Sciatic nerve (tissue), 2 donors: ENCODE measurements around the gene LTK. TPM values are rescaled to one million over a fixed set of nuclear protein-coding genes. Genes with fewer than 3 reads are reported as not detected.
"Not testable (repeated sequence)": the region's sequence is repeated elsewhere in the genome, so short reads cannot be mapped to it uniquely, and the experiment has no call there.

Source experiments
- ATAC-seq: fragments of 200-7000 bp; cut with Tn5 transposase; one replicate; pipeline ENCODE4 v1.9.1; 2020; ENCODE audit warnings: mild to moderate bottlenecking, moderate library complexity
- DNase-seq: peaks from one replicate; pipeline ENCODE4 v3.0.0-alpha.2; 2020; ENCODE audit warnings: low spot score
- intact Hi-C: fragments of 100-400 bp; cut with DNase I; formaldehyde crosslinking; loops from one replicate; pipeline ENCODE4 v1.14.2; 2022
- total RNA-seq: library from RNA; stranded (reverse); fragmentation: NEBNext Ultra II Directional; extraction: Animal tissue kit (Norgen Biotek cat#: 25700); gene quantifications from one replicate; pipeline ENCODE4 v1.2.1, GENCODE V29; 2021
- donor health status: DM: no; HTN: no; CAD: no.
- donor health status: DM: no; HTN: no; CAD: no.

Gene LTK
- total RNA-seq, 1 donor from 2014 or later = 1.1 TPM

DNA sequence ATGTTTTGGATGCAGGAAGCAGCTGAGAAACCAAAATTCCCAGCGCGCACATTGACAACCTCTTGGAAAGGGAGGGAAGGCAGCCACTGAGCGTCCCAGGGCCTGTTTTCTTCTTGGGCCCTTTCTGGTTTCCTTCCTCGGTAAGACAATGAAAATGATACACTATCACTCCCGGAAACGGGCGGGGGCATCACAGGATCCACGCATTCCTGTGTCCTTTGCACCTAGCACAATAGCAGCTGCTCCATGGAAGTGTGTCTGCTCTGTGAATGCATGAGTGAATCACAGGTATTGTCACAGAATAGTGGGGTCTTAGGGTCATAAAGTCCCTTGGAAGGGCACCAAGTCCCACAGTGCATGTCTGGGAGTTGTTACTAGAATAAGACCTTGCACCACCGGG, 26.2 kb downstream of the LTK start:
- ATAC-seq = no peak

DNA sequence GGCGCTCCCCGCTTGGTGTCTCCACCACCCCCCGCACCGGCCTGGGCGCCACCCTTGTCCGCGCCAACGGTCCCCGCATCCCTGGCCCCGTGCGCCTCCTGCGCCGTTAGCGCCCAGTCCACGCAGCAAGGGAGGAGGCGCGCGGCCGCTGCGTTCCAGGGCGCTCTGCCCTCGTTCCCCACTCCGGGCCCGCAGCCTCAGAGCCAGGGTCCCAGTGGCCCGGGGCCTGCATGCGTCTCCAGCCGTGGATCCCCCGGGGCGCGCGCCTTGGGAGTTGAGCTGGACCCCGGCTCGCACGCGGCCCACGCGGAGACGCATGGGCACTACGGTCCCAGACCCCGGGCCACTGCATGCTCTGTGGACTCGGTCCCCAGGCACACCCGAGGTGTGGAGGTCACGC, 27.3 kb downstream of the LTK start:
- intact Hi-C loops = no loop called here
- ATAC-seq (no peak), DNase-seq (no peak)

More for the DNA sequence above, 26.2 kb downstream of the LTK start:
- DNase-seq = no peak
- intact Hi-C loops = no loop called here

DNA sequence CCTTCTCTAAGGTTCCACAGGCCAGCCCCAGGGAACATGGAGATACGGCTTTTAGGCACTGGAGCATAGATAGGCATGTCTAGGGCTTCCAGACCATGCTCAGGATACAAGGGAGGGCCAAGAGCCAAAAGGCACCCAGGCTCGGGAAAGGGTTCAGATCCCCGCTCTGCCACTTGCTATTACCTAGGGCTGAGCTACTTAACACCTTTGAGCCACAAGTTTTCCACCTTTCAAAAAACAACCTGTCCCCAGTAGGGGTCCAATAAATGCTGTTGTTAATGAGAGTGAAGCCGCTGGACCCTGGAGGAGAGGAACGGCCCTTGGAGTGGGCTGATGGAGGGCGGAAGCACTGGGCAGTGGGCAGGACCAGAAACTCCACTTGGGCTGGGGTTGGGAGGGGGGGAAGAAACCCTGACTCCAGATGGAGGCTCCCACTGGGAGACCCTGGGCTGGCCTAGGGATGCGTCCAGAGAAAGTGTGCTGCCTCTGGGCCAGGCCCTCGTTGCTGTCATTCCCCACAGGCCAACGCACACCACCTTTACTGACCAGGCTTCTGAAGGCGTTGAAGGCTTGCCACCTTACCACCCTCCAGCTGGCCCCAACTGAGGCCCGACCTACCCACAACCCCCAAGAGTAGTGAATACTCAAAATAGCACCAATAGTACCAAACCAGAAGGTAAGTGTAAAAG, 28.5 kb downstream of the LTK start:
- DNase-seq (no peak), ATAC-seq (peak; percentile 26)
- intact Hi-C loops = no loop called here

DNA sequence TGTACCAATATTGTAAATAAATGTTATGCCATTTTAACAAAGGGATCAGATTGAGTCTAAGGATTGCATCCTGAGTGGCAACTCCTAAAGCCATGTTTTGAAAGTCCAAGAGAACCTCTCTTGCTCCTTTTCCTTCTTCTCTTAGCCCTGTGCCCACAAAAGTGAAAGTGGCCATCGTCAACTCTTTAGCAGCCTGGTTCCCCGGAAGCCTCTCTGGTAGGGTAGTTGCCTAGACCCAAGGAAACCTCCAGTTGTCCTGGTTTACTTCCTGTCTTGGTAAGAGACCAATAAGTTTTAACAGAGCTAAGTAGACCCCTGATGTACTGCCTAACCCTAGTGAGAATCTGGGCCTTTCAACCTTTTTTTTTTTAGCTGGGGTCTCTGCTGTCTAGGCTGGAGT, 30.1 kb downstream of the LTK start:
- ATAC-seq (no peak), DNase-seq (no peak)
- intact Hi-C loops = no loop called here

DNA sequence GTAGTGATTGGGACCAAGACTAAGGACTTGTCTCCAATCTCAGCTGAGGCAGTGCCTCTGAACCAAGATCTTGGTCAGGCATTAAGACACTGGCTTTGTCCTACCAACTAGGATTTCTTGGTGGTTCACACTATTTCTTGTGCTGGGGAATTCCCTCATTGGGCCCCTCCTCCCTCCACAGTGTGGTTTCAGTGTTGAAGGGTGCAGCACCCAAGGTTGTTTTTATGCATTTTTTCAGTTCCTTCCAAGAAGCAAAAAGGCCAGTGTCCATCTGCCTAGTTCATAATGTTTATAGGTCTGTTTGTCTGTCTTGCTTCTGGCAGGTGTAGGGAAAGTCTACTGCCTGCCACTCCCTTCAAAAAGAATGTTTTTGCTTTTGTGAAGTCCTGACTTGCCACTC, 30.5 kb downstream of the LTK start:
- intact Hi-C loops = no loop called here
- no peak for DNase-seq
- no peak for ATAC-seq

DNA sequence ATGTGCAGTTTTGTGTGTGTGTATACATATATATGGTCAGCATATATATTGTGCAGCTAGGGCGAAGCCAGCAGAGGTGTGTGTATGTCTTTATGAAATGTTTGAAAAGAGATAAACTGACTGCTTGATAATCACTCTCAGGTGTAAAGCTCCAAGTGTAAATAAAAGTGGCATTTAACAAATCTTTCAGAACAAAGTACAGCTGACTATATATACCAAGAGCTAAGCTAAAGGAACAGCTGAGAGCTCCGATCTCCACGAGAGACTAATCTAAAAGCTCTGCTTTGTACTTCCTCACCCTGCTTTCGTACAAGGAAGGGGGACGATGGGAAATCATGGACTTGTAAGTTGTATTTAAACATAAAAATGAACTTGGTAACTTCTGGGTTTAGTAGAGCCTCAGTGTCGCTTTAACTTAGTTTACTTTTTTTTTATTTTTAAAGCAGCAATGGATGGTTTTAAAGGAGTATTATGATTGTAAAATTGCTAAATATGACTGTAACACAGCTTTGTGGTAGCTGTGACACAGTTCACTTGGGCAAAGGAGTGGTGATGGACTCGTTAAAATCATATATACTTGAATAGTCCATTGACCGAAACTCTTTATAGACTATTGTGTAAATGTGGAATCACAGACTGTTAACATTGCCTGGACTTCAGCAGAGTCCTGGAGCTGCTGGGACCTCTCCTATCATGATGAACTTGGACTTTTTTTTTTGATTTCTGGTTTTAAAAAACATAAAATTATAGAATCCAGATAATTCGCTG, 31.3 kb downstream of the LTK start:
- DNase-seq = no peak
- intact Hi-C loops = no loop called here

DNA sequence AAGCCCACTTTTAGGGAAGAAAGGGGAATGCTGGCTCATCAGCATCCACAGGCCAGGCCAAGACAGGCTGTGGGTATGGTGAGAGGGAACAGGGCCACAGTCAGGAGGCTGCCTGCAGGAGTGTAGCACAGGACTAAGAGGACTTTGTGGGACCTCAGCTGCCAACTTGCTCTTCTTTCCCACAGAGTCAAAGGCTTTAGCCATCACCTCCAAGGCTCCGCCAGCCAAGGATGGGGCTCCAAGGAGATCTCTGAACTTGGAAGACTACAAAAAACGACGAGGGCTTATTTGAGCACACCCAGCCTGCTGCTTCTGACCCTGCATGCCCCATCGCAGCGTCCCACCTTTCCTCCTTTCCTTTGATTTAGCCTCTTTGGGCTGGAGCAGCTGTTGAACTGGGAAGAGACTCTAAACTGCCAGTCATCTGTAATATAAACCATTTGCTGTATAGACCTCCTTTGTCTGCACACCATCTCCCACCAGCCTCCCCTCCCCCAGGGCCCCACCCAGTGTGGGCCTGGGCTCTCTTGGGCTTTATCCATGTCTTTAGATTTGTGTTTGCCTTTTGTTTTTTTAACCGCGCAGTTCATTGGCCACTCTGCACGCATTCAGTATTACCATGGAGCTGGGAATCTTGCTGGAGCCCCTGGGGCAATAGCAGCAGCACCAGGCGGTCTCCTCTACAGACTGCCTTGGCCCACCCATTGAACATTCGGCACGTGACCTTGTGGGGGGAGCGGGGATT, 33.1 kb downstream of the LTK start:
- no peak for ATAC-seq
- no peak for DNase-seq
- intact Hi-C loops = no loop called here

More for the DNA sequence above, 31.3 kb downstream of the LTK start:
- no peak for ATAC-seq

DNA sequence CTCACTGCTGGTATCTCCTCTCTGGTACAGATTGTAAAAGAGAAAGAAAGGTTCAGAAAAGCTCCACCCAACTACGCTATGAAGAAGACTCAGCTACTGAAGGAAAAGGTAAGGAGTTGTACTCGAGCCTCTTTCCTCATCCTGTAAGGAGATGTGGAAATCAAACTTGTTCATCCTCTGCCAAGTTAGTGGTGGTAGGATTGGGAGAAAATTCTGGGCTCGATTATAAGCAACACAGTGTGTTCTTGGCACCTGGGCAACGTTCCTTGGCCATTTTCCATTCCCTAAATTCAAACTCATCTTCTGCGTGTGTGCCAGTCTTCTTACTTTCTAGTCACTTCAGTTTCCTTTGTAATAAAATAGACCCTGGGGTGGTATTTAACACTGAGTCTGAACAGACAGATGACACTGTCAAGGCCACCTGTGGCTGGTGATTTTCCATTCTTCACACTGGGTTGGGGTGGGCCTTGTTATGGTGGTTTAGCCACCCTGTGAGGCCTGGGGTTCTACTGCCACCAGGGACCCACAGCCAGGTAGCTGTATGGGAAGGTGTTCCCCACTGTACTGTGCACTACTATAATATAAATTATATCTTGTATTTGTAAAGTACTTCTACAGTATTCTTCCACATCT, 37.1 kb downstream of the LTK start:
- ATAC-seq = no peak

DNA sequence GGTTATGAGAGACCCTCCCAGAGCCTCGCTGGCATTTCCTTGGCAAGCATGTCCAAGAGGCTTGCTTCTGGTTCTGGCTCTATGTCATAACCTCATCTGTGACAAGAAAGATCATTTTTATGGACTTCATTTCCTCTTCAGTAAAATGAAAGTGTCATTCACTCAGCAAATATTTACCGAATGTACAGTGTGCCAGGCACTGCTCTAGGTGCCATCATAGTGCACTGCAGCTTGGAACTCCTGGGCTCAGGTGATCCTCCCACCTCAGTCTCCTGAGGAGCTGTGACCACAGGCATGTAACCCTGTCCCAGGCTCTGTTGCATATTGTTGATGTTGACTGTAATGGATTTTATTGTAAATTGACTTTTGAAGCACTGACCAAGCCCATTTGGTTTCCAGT, 38.7 kb downstream of the LTK start:
- no peak for ATAC-seq
- intact Hi-C loops = no loop called here

More for the DNA sequence above, 37.1 kb downstream of the LTK start:
- no peak for DNase-seq
- intact Hi-C loops = no loop called here

DNA sequence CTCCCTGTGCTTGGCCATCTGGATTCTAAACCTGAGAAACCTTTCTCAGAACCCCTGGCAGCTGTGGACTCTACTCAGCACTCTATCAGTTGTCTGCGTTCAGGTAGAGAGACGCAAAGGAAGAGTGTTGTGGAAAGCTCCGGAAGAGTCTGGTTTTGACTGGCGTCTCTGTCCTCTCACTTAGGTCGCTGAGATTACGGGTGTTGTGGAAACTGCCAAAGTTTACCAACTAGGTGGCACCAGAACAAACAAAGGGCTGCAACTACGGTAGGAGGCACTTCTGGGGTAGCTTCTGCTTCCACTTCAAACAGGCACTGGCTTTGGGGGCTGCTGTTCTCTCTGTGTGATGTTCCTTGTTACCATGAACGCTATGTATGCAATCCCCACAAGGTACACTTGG, 39.2 kb downstream of the LTK start:
- DNase-seq (no peak), ATAC-seq (no peak)
- intact Hi-C loops = no loop called here

More for the DNA sequence above, 38.7 kb downstream of the LTK start:
- no peak for DNase-seq

DNA sequence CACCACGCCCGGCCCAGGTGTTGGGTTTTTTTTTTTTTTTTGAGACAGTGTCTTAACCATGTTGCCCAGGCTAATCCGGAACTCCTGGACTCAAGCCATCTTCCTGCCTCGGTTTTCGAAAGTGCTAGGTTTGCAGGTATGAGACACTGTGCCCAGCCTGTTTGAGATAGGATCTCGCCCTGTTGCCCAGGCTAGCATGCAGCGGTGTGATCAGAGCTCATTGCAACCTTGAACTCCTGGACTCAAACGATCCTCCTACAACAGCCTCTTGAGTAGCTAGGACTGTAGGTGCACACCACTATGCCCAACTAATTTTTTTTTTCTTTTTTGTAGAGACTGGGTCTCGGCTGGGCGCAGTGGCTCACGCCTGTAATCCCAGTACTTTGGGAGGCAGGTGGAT, 40.2 kb downstream of the LTK start:
- no peak for ATAC-seq

DNA sequence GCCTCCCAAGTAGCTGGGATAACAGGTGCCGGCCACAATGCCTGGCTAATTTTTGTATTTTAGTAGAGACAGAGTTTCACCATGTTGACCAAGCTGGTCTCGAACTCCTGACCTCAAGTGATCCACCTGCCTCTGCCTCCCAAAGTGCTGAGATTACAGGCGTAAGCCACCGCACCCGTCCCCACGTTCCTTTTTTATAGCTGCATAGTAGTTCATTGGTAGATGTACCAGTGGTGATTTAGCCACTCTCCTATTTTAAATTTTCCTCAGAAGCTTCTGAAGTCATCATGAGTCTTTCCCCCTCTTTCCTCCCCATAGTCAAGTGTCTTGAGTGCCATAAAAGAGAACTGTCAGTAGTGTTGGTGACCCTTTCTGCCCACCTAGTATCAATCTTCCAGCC, 44.0 kb downstream of the LTK start:
- ATAC-seq, intact Hi-C loops, DNase-seq: not testable (repeated sequence)

More for the DNA sequence above, 40.2 kb downstream of the LTK start:
- no peak for DNase-seq
- intact Hi-C loops = no loop called here

DNA sequence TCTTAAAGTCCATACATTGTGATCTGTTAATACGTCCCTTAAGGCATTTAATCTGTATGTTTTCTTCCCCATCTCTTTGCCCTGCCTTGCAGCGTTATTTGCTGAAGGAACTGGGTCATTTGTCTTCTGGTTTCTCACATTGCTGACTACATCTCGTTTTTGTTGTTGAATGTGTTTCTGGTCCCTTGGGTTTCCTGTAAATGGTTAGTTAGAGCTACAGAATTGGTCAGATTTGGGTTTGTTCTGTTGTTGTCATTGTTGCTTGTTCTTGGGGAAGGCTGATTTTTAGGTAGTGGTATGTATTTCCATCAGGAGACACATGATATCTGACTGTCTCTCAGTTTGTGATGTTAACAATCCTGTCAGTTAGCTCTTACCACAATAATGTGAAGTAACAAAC, 46.9 kb downstream of the LTK start:
- ATAC-seq (no peak), DNase-seq (no peak)
- intact Hi-C loops = no loop called here

DNA sequence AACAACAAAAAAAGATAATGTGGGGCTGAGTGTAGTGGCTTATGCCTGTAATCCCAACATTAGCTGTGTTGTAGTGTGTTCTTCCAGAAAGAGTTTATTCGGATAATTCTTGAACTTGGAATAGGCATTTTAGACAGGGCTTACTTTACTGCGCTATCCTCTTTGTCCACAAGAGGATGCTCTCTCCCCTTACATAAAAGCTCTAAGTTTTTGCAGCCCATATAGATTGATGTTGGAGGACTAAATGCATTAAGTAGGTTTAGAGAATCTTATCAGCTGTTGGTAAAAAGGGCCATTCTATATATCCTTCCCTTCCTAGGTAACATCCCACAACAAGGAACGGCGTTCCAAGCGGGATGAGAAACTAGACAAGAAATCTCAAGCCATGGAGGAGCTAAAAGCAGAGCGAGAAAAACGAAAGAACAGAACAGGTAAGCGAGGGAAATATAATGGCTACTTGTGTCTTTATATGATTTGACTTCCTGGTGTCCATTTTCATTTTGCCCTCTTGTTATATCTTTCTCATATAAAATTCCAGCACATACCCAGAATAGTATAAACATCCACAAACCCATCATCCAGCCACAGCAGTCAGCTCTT, 47.7 kb downstream of the LTK start:
- DNase-seq = no peak
- no peak for ATAC-seq
- intact Hi-C loops = no loop called here

DNA sequence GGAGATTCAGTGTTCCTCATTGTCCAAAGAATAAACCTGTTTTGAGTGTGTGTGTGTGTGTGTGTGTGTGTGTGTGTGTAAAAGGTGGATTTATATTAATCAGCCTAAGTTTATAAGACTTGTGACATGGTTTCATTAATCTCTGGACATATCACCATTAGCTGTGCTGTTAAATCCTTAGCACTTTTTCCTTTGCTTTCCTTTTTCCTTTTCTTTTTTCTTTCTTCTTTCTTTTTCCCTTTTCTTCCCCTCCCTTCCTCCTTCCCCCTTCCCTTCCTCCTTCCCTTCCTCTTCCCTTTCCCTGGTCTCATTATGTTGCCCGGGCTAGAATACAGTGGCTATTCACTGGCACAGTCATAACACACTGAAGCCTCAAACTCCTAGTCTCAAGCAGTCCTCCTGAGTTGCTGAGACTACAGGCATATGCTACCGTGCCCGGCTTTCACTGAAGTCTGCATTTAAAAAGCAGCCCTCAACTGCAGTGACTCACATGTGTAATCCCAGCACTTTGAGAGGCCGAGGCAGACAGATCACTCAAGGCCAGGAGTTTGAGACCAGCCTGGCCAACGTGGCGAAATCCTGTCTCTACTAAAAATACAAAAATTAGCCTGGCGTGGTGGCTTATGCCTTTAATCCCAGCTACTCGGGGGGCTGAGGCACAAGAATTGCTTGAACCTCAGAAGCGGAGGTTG, 48.6 kb downstream of the LTK start:
- ATAC-seq (no peak), DNase-seq (no peak)
- intact Hi-C loops = no loop called here

DNA sequence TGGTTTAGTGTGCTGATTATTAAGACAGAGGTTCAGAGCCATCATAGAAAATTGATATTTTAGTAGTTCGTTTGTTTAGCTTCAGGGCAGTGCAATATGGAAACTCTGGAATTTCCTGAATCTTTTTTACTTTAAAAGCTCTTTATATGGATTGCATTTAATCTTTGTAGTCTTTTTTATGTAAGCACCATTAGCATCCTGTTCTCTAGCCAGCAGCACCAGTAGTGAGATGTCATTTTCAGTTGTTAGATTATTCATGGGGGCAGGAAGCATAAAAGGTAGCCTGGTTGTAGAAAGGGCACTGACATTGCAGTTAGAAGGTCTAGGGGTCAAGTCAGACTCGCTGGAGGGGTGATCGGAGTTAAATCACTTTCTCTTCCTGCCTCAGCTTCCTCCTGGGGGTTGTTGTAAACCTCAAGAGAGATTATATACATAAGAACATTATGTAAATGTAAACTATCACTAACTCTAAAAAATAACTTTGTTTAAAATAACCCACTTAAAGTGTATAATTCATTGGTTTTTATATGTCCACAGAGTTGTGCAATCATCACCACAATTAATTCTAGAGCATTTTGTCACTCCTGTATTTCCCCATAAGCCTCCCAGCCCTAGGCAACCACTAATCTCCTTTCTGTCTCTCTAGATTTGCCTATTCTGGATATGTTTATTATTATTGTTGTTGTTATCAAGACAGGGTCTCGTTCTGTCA, 51.4 kb downstream of the LTK start:
- intact Hi-C loops = no loop called here
- no peak for ATAC-seq
- no peak for DNase-seq
